Colonic mucosa (tissue), 4 donors: ENCODE measurements around the gene BPIFB2. TPM values are rescaled to one million over a fixed set of nuclear protein-coding genes. Genes with fewer than 3 reads are reported as not detected.

Source experiments
- DNase-seq: peaks from one replicate; pipeline ENCODE4 v3.0.0-alpha.2; 2020
- H3K27ac ChIP-seq: fragments of 200-600 bp; one replicate; pipeline ENCODE4 v1.8.0; 2021
- H3K27me3 ChIP-seq: fragments of 200-600 bp; one replicate; pipeline ENCODE4 v1.8.0; 2021
- H3K36me3 ChIP-seq: fragments of 200-600 bp; one replicate; pipeline ENCODE4 v1.8.0; 2021
- H3K4me1 ChIP-seq: fragments of 200-600 bp; one replicate; pipeline ENCODE4 v1.8.0; 2021; ENCODE audit warnings: mild to moderate bottlenecking
- H3K4me3 ChIP-seq: fragments of 200-600 bp; one replicate; pipeline ENCODE4 v1.8.0; 2021
- H3K9ac ChIP-seq, 2 donors: one replicate each; pipeline ENCODE4 v1.7.0; 2013; ENCODE audit warnings: control low read depth in 2 of 2, low read depth in 2 of 2, low read length in 2 of 2
- H3K9me3 ChIP-seq: fragments of 200-600 bp; one replicate; pipeline ENCODE4 v1.8.0; 2021
- CTCF ChIP-seq: fragments of 200-600 bp; IDR thresholded peaks from one replicate; pipeline ENCODE4 v1.8.0; 2022; ENCODE audit warnings: antibody characterized with exemption, mild to moderate bottlenecking
- intact Hi-C: fragments of 100-400 bp; cut with DNase I; formaldehyde crosslinking; loops from one replicate; pipeline ENCODE4 v1.14.1; 2022
- total RNA-seq, 2 donors: library from RNA; stranded (reverse); fragmentation: NEBNext Ultra II Directional in 1 of 2; extraction: Animal tissue kit (Norgen Biotek cat#: 25700) in 1 of 2; gene quantifications; one replicate each; pipeline ENCODE4 v1.2.1, GENCODE V29; 2021
- donor health status: healthy.
- donor health status: DM: no; HTN: no; CAD: no.
- donor health status: DM: no; HTN: no; CAD: no.

Gene BPIFB2
- total RNA-seq, 2 donors from 2014 or later: 0.35 TPM; not detected in 1

GRCh38 chr20:33004141-33004751 lies 3.3 kb upstream of the BPIFB2 start, which contains the start of gene SUN5:
Gene SUN5, minus strand, starts transcription at chr20:33004433. Its CDS starts 93 bp downstream, at chr20:33004340.
- intact Hi-C loops: loop anchor here (10.0 kb wide), 1 partner anchor 209 kb away; no protein-coding TSS in a partner anchor
- no peak for DNase-seq
- Histone ChIP-seq H3K27ac (no peak within 1 kb of the TSS), H3K9ac (no peak within 1 kb of the TSS), H3K36me3 (no peaks in the 10 kb centered on the region), H3K27me3 (no peaks in the 10 kb centered on the region), H3K4me1 (no peaks in the 10 kb centered on the region), H3K9me3 (no peaks in the 10 kb centered on the region), H3K4me3 (no peak within 1 kb of the TSS)
- no peak for TF ChIP-seq CTCF

- Histone ChIP-seq H3K27ac (no peak overlapping the region), H3K4me1 (no peaks in the 10 kb centered on the region), H3K9me3 (no peaks in the 10 kb centered on the region), H3K27me3 (no peaks in the 10 kb centered on the region), H3K4me3 (no peak overlapping the region), H3K9ac (no peak overlapping the region), H3K36me3 (no peaks in the 10 kb centered on the region)
- intact Hi-C loops: loop anchor here (10.0 kb wide), 1 partner anchor 210 kb away; no protein-coding TSS in a partner anchor
- DNase-seq: peak; percentile 22
- peak; percentile 45 for TF ChIP-seq CTCF
Observed at GRCh38 chr20:33005132-33005566, 2.4 kb upstream of the BPIFB2 start.

GRCh38 chr20:33005908-33006775 lies 1.4 kb upstream of the BPIFB2 start:
- Histone ChIP-seq H3K4me1 (no peaks in the 10 kb centered on the region), H3K27ac (no peak overlapping the region), H3K9ac (no peak overlapping the region), H3K27me3 (no peaks in the 10 kb centered on the region), H3K4me3 (no peak overlapping the region), H3K9me3 (no peaks in the 10 kb centered on the region), H3K36me3 (no peaks in the 10 kb centered on the region)
- TF ChIP-seq CTCF: no peak
- intact Hi-C loops: loop anchor here (10.0 kb wide), 1 partner anchor 211 kb away; no protein-coding TSS in a partner anchor
- no peak for DNase-seq

- Histone ChIP-seq H3K36me3 (no peaks in the 10 kb centered on the region), H3K4me3 (no peak overlapping the region), H3K27me3 (no peaks in the 10 kb centered on the region), H3K27ac (no peak overlapping the region), H3K4me1 (no peaks in the 10 kb centered on the region), H3K9me3 (no peaks in the 10 kb centered on the region), H3K9ac (no peak overlapping the region)
- no peak for TF ChIP-seq CTCF
- intact Hi-C loops: loop anchor here (10.0 kb wide), 1 partner anchor 212 kb away; no protein-coding TSS in a partner anchor
- no peak for DNase-seq
Observed at GRCh38 chr20:33006776-33007375, 628 bp upstream of the BPIFB2 start.
